DMS79 (cell line): Measurements from ENCODE around the gene PRPSAP1.

Experiments used
- DNase-seq: peaks from one replicate; lab custom pipeline; 2025; lab: John Stamatoyannopoulos, UW

The PRPSAP1 gene

DNA sequence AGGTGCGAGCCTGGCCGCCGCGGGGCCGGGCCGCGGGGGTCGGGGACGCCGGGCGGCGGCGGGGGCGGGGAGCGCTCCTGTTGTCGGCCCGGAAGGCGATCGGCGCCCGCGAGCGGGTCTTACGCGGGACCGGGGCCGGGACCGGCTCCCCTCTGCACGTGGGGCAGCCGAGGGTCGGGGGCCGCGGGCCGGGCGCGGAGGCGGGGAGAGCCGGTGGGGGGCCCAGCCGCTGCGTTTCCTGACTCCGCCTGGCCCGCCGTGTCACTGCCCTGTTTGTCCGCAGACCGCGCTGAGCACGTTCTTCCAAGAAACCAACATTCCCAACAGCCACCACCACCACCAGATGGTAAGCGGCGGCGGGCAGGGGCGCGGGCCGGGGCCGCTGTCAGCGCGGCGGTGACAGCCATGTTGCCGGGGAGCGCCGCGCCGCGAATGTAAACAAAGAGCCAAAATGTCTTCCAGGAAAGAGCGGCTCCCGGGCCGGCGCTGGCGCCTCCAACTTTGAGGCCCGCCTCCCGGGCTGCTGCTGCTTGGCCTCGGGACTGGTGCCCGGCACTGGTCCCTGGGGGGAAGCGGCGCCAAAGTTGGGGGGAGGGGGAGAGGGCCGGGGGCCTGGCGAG lies 88.0 kb downstream of the PRPSAP1 start:
- no peak for DNase-seq

DNA sequence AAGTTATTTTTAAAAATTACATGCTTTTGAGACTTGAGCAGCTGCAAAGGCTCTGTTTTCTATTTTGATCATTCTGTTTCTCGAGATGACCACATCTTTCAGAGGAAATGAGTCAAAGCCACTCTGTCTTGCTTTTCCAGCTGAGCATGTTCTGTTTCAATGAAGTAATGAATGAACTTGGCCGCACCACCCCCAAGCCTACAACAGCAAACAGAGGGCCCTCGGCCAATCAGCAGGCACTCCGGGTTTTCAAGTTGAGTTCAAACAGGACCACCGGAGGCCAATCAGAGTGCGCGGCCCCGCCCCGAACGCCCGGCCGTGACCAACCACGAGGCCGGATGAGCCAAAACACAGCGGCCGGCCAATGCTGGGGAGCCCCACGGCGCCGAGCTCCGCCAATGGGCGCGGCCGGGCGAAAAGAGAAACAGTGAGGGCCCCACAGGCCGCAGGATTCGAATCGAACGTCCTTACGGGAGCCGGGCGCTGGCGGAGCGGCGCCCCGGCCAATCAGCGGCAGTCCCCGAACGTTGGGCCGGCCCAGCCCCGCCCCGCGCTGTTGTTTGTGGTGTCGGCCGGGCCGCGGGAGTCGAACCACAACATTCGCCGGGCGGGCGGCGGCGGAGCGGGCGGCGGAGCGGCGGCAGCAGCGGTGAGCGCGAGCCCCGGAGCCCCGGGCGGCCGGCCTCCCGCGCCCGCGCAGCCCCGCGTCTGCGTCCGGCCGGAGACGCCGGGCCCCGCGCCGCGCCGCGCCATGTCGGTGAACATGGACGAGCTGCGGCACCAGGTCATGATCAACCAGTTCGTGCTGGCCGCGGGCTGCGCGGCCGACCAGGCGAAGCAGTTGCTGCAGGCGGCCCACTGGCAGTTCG lies 88.7 kb downstream of the PRPSAP1 start, which contains the start of gene UBALD2:
UBALD2 (plus strand) TSS at position 594 of the 869 bp plus-strand sequence; CDS start at position 752, 158 bp downstream.
- peak; percentile 95 for DNase-seq

DNA sequence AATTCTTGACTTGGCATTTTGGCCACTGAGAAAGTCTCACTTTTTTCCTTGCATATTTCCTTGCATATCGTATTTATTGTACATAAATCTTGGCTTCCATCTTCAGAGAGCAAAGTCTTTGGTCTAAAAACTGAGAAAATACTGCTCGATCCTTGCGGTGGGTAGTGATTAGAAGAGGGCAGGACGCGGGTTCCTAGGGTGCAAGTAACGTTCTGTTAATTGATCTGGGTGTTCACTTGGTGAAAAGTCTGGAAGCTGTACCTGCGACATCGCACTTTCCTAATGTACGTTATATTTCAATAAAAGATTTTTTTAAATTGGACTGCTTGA lies 89.3 kb downstream of the PRPSAP1 start:
- DNase-seq, result no peak

DNA sequence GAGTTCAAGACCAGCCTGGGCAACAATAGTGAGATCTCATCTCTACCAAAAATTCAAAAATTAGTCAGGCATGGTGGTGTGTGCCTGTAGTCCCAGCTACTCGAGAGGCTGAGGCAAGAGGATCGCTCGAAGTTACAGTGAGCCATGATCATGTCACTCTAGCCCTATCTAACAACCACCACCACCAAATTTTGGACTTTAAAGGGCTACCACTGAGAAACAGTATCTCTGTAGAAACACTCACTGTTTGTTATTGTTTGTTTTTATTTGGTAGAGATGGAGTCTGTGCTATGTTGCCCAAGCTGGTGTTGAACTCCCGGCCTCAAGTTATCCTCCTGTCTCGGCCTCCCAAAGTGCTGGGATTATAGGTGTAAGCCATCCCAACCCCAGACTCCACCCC lies 89.8 kb downstream of the PRPSAP1 start:
- DNase-seq, result no peak

DNA sequence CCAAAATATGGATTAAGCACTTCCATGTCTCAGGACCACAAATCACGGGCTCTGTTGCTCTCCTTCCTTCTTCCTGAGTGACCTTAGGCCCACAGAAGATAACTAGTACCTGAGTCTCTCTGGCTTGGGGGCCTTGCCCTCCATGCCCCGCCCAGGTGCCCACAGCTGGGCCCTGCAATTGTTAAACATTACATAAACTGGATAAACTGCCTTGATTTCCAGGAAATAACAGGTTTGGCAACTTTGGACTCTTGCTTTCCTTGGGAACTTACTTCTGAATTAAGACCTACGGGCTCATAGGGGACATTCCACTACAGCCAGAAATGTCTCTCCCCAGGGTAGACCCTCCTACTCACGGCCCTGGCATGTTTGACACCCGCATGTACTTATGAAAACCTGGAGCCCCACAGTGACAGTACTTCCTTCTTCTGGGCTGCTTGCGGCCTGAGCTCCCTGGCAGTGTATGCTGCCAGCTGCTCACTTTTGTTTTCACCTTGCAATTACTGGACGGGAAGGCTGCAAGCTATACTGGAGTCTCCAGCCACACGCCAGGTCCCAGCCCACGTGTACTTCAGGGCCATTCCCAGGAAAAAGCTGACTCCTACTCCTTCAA lies 90.9 kb downstream of the PRPSAP1 start:
- DNase-seq, result no peak

DNA sequence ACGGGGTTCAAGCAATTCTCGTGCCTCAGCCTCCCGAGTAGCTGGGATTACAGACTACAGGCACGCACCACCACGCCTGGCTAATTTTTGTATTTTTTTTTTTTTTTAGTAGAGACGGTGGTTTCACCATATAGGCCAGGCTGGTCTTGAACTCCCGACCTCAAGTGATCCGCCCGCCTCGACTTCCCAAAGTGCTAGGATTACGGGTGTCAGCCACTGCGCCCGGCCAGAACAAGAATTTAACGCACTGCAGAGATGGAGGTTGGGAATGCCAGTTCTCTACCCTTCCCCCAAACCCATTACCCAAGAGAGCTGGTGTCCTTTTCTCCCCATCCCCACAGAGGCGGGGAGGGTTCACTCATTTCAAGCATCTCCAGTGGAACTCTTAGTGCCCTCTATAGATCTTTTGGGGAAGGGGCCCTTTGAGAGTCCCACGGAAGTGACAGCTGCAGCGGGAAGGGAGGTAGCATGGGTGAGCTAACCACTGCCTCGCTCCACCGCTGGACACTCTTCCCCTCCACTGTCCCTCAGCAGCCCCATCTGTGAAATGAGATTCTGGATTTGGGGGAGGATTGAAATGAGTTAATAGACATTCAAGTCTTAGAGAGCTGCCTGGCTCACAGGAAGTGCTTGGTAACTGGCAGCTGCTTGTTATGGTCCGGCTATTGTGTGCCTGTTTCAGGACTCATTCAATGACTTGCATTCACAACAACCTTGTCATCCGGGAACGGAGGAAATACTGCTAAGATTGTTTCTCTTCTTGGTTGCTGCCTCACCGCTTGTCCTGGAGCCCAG lies 92.1 kb downstream of the PRPSAP1 start:
- DNase-seq, result no peak

DNA sequence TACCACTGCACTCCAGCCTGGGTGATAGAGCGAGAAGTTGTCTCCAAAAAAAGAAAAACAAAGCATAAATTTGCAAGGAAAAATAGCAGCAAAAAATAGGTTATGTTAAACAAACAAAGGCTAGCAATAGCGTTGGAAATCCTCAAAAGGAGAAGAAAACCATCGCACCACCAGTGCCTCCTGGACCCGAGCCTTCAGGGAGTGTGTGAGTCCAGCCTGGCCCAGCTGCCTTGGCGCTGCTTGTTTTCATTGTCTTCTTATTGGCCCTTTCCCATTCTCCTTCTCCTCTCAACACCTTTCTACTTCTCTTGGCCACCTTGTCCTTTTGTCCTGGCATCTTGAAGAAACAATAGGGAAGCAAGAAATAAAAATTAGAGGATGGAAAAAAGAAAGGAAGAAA lies 93.0 kb downstream of the PRPSAP1 start:
- DNase-seq, result no peak

DNA sequence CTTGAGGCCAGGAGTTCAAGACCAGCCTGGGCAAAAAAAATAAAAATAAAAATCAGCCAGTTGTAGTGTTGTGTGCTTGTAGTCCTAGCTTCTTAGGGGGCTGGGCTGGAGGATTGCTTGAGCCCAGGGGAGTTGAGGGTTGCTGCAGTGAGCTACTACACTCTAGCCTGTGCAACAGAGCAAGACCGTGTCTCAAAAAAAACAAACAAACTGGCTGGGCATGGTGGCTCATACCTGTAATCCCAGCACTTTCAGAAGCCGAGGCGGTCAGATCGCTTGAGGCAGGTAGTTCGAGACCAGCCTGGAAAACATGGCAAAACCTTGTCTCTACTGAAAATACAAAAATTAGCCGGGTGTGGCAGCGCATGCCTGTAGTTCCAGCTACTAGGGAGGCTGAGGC lies 93.5 kb downstream of the PRPSAP1 start:
- DNase-seq, result no peak
